GM23338 (cell line): ENCODE results near the gene FBLN2. TPM values are rescaled to one million over a fixed set of nuclear protein-coding genes. Genes with fewer than 3 reads are reported as not detected.

Experiments used
- ATAC-seq: fragments of 200-7000 bp; cut with Tn5 transposase; 3 replicates; pipeline ENCODE4 v1.9.1; 2020
- DNase-seq: peaks from one replicate; pipeline ENCODE4 v3.0.0-alpha.2; 2015; ENCODE audit warnings: low spot score
- H2AFZ ChIP-seq: fragments of 200-600 bp; sonication (generic); 2 replicates; pipeline ENCODE4 v1.8.0; 2016; ENCODE audit warnings: antibody characterized with exemption, mild to moderate bottlenecking, moderate library complexity
- H3F3A ChIP-seq: fragments of 200-600 bp; sonication (generic); replicated peaks from 2 replicates; pipeline ENCODE4 v1.8.0; 2017; ENCODE audit warnings: antibody characterized with exemption, mixed run types, low read depth
- H3K27ac ChIP-seq: fragments of 200-600 bp; sonication (generic); 2 replicates; pipeline ENCODE4 v1.6.1; 2016; ENCODE audit warnings: low read depth
- H3K27me3 ChIP-seq: fragments of 200-600 bp; sonication (generic); 2 replicates; pipeline ENCODE4 v1.8.0; 2016; ENCODE audit warnings: mild to moderate bottlenecking, mixed run types, moderate library complexity; ENCODE audit not compliant: insufficient read depth
- H3K36me3 ChIP-seq: fragments of 200-600 bp; sonication (generic); 2 replicates; pipeline ENCODE4 v1.8.0; 2016; ENCODE audit warnings: mild to moderate bottlenecking; ENCODE audit not compliant: insufficient read depth
- H3K4me1 ChIP-seq: fragments of 200-600 bp; sonication (generic); 2 replicates; pipeline ENCODE4 v1.8.0; 2016; ENCODE audit warnings: mild to moderate bottlenecking, moderate library complexity; ENCODE audit not compliant: insufficient read depth
- H3K4me2 ChIP-seq: fragments of 200-600 bp; sonication (generic); 2 replicates; pipeline ENCODE4 v1.7.1; 2017; ENCODE audit warnings: mixed run types
- H3K4me3 ChIP-seq: fragments of 200-600 bp; sonication (generic); 2 replicates; pipeline ENCODE4 v1.6.1; 2016; ENCODE audit warnings: mixed run types
- H3K79me2 ChIP-seq: fragments of 200-600 bp; sonication (generic); replicated peaks from 2 replicates; pipeline ENCODE4 v1.8.0; 2017; ENCODE audit warnings: mild to moderate bottlenecking; ENCODE audit not compliant: insufficient read depth
- H3K9me2 ChIP-seq: fragments of 200-600 bp; sonication (generic); 2 replicates; pipeline ENCODE4 v1.8.0; 2017; ENCODE audit not compliant: insufficient read depth
- H4K20me1 ChIP-seq: fragments of 200-600 bp; sonication (generic); replicated peaks from 2 replicates; pipeline ENCODE4 v1.8.0; 2017; ENCODE audit warnings: mild to moderate bottlenecking; ENCODE audit not compliant: insufficient read depth
- H3K27ac Mint-ChIP-seq: 2 replicates; pipeline ENCODE4 v1.8.0; 2020; ENCODE audit warnings: inconsistent platforms, mild to moderate bottlenecking, moderate library complexity, mixed read lengths
- H3K27me3 Mint-ChIP-seq: 3 replicates; pipeline ENCODE4 v1.8.0; 2022; ENCODE audit warnings: low read depth, mild to moderate bottlenecking, moderate library complexity, mixed read lengths, inconsistent platforms; ENCODE audit not compliant: insufficient read depth, poor library complexity
- H3K36me3 Mint-ChIP-seq: 3 replicates; pipeline ENCODE4 v1.8.0; 2021; ENCODE audit warnings: low read depth, mild to moderate bottlenecking, inconsistent platforms, moderate library complexity, mixed read lengths
- H3K4me1 Mint-ChIP-seq: 3 replicates; pipeline ENCODE4 v1.8.0; 2020; ENCODE audit warnings: mild to moderate bottlenecking, inconsistent platforms, mixed read lengths
- H3K4me3 Mint-ChIP-seq: 3 replicates; pipeline ENCODE4 v1.8.0; 2021; ENCODE audit warnings: moderate library complexity, mild to moderate bottlenecking, inconsistent platforms, mixed read lengths
- H3K9me3 Mint-ChIP-seq: 3 replicates; pipeline ENCODE4 v1.8.0; 2020; ENCODE audit warnings: moderate library complexity, mild to moderate bottlenecking, inconsistent platforms, mixed read lengths
- CREB1 ChIP-seq: fragments of 250-450 bp; sonication (Bioruptor Pico); IDR thresholded peaks from 2 replicates; pipeline ENCODE4 v1.5.0; 2020; ENCODE audit warnings: low read depth, mild to moderate bottlenecking, moderate library complexity
- EZH2 ChIP-seq: fragments of 200-600 bp; sonication (generic); IDR thresholded peaks from one replicate; pipeline ENCODE4 v1.8.0; 2017; ENCODE audit warnings: antibody characterized with exemption, mild to moderate bottlenecking, low read depth; ENCODE audit not compliant: unreplicated experiment
- EZH2phosphoT487 ChIP-seq: fragments of 200-600 bp; sonication (generic); IDR thresholded peaks from one replicate; pipeline ENCODE4 v1.8.1; 2018; ENCODE audit warnings: antibody characterized with exemption; ENCODE audit not compliant: unreplicated experiment
- JUNB ChIP-seq: IDR thresholded peaks from one replicate; pipeline ENCODE4 v1.6.1; 2016; ENCODE audit warnings: antibody characterized with exemption; ENCODE audit not compliant: unreplicated experiment
- NANOG ChIP-seq: IDR thresholded peaks from 2 replicates; pipeline ENCODE4 v1.6.1; 2016; ENCODE audit warnings: antibody characterized with exemption, borderline replicate concordance
- POLR2AphosphoS5 ChIP-seq: IDR thresholded peaks from 2 replicates; pipeline ENCODE4 v1.6.1; 2016; ENCODE audit warnings: antibody characterized with exemption, low read depth
- STAT1 ChIP-seq: IDR thresholded peaks from one replicate; pipeline ENCODE4 v1.6.1; 2016; ENCODE audit warnings: antibody characterized with exemption; ENCODE audit not compliant: unreplicated experiment
- ZNF114 ChIP-seq: fragments of 250-450 bp; sonication (Bioruptor Pico); IDR thresholded peaks from 2 replicates; pipeline ENCODE4 v1.5.0; 2020; ENCODE audit warnings: mild to moderate bottlenecking, moderate library complexity
- ZNF331 ChIP-seq: fragments of 250-450 bp; sonication (Bioruptor Pico); IDR thresholded peaks from 2 replicates; pipeline ENCODE4 v1.5.0; 2020; ENCODE audit warnings: low read depth, mild to moderate bottlenecking, moderate library complexity
- polyA plus RNA-seq: library from polyadenylated mRNA; unstranded; fragments of >200 nt; fragmentation: Nextera tagmentation; extraction: Ambion mirVana; gene quantifications from 2 replicates; pipeline ENCODE4 v1.2.1, GENCODE V29; 2016
- total RNA-seq: library from RNA; depleted of rRNA; stranded (reverse); fragments of >200 nt; shearing (Covaris generic); gene quantifications from 2 replicates; pipeline ENCODE4 v1.2.3, GENCODE V29; 2014
- TF ChIP-seq, protein P1 (sequence below), 2 experiments: fragments of 200-600 bp in 1 of 2; sonication (generic) in 1 of 2; conservative IDR thresholded peaks; 2 replicates each; pipeline versions ENCODE4 v1.5.1 to v1.6.1; 2016 to 2017; ENCODE audit warnings: antibody characterized with exemption in 2 of 2, low read depth in 2 of 2, mild to moderate bottlenecking in 2 of 2, moderate library complexity in 1 of 2
- TF ChIP-seq, protein P2 (sequence below): fragments of 250-450 bp; sonication (Bioruptor Pico); IDR thresholded peaks from 2 replicates; pipeline ENCODE4 v1.5.0; 2020; ENCODE audit warnings: mild to moderate bottlenecking, moderate library complexity
- TF ChIP-seq, protein P3 (sequence below): IDR thresholded peaks from 2 replicates; pipeline ENCODE4 v1.6.1; 2016; ENCODE audit warnings: antibody characterized with exemption
- TF ChIP-seq, protein P4 (sequence below): IDR thresholded peaks from one replicate; pipeline ENCODE4 v1.6.1; 2018; ENCODE audit warnings: antibody characterized with exemption; ENCODE audit not compliant: unreplicated experiment

FBLN2 gene
- total and polyA plus RNA-seq, 2 experiments from 2014 or later, result 18.8 to 26.8 TPM

DNA sequence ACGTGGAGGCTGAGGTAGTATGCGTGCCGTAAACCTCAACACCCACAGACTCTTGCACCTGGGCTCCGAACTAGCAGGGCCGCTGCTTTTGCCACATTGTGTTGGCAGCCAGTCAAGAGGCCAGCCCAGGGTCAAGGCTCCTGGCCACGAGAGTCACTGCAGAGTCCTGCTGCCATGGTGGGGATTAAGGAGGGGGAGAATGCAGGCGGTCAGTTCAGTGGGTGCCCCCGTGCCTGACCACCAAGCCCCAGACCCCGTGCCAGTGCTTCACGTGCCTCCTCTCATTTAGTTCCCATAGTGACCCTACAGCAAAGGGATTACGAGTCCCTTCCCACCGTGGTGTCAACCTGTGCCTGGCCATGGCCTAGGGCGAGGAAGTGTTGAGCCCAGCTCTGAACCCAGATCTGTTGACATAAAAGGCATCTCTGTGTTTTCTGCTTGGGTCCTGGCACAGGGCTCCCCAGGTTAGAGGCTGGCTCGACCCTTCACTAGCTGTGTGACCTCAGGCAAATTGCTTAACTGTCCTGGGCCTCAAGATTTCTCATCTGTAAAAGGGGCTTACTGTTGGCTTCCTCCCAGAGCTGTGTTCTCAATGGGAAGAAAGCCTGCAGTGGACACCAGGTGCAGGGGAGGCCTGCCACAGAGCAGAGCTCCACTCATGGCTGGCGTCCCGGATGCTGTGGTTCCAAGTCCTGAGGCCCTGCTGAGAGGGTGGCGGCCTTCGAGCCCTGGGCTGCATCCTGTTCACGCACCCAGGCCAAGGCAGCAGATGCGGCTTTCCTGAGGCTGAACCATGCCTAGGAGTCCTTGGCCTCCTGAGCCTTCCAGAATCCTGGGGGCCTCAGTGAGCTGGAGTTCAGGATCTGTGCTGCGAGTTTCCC is 32.8 kb downstream of the FBLN2 start:
- Histone ChIP-seq H3K9me2 (no peaks in the 10 kb centered on the region), H3F3A (no peaks in the 10 kb centered on the region), H4K20me1 (peaks cover 2% of the 10 kb centered on the region; the same call in 1 of the 2 replicates), H3K27me3 (no peaks in the 10 kb centered on the region), H3K27ac (no peak overlapping the region), H3K4me3 (no peak overlapping the region), H3K4me2 (no peak overlapping the region), H3K79me2 (no peaks in the 10 kb centered on the region), H3K4me1 (peaks cover 5% of the 10 kb centered on the region), H3K36me3 (no peaks in the 10 kb centered on the region), H2AFZ (no peak overlapping the region)
- H3K36me3 Mint-ChIP-seq, result no peaks in the 10 kb centered on the region
- peaks cover 6% of the 10 kb centered on the region; the same call in 2 of the 3 replicates for H3K4me1 Mint-ChIP-seq
- peaks cover 9% of the 10 kb centered on the region for H3K27me3 Mint-ChIP-seq
- DNase-seq (no peak), ATAC-seq (no peak)
- H3K4me3 Mint-ChIP-seq, result no peak overlapping the region
- TF ChIP-seq, protein P1, sequence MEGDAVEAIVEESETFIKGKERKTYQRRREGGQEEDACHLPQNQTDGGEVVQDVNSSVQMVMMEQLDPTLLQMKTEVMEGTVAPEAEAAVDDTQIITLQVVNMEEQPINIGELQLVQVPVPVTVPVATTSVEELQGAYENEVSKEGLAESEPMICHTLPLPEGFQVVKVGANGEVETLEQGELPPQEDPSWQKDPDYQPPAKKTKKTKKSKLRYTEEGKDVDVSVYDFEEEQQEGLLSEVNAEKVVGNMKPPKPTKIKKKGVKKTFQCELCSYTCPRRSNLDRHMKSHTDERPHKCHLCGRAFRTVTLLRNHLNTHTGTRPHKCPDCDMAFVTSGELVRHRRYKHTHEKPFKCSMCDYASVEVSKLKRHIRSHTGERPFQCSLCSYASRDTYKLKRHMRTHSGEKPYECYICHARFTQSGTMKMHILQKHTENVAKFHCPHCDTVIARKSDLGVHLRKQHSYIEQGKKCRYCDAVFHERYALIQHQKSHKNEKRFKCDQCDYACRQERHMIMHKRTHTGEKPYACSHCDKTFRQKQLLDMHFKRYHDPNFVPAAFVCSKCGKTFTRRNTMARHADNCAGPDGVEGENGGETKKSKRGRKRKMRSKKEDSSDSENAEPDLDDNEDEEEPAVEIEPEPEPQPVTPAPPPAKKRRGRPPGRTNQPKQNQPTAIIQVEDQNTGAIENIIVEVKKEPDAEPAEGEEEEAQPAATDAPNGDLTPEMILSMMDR (conservative IDR thresholded peaks at IDR 0.05; ENCODE audit: low read depth in 2 of 2), result no peak
- TF ChIP-seq STAT1 (no peak), EZH2phosphoT487 (no peak), ZNF331 (no peak), NANOG (no peak), CREB1 (no peak), POLR2AphosphoS5 (no peak), ZNF114 (CRISPR knock-in tag) (no peak), JUNB (no peak), EZH2 (no peak)
- TF ChIP-seq, protein P2, sequence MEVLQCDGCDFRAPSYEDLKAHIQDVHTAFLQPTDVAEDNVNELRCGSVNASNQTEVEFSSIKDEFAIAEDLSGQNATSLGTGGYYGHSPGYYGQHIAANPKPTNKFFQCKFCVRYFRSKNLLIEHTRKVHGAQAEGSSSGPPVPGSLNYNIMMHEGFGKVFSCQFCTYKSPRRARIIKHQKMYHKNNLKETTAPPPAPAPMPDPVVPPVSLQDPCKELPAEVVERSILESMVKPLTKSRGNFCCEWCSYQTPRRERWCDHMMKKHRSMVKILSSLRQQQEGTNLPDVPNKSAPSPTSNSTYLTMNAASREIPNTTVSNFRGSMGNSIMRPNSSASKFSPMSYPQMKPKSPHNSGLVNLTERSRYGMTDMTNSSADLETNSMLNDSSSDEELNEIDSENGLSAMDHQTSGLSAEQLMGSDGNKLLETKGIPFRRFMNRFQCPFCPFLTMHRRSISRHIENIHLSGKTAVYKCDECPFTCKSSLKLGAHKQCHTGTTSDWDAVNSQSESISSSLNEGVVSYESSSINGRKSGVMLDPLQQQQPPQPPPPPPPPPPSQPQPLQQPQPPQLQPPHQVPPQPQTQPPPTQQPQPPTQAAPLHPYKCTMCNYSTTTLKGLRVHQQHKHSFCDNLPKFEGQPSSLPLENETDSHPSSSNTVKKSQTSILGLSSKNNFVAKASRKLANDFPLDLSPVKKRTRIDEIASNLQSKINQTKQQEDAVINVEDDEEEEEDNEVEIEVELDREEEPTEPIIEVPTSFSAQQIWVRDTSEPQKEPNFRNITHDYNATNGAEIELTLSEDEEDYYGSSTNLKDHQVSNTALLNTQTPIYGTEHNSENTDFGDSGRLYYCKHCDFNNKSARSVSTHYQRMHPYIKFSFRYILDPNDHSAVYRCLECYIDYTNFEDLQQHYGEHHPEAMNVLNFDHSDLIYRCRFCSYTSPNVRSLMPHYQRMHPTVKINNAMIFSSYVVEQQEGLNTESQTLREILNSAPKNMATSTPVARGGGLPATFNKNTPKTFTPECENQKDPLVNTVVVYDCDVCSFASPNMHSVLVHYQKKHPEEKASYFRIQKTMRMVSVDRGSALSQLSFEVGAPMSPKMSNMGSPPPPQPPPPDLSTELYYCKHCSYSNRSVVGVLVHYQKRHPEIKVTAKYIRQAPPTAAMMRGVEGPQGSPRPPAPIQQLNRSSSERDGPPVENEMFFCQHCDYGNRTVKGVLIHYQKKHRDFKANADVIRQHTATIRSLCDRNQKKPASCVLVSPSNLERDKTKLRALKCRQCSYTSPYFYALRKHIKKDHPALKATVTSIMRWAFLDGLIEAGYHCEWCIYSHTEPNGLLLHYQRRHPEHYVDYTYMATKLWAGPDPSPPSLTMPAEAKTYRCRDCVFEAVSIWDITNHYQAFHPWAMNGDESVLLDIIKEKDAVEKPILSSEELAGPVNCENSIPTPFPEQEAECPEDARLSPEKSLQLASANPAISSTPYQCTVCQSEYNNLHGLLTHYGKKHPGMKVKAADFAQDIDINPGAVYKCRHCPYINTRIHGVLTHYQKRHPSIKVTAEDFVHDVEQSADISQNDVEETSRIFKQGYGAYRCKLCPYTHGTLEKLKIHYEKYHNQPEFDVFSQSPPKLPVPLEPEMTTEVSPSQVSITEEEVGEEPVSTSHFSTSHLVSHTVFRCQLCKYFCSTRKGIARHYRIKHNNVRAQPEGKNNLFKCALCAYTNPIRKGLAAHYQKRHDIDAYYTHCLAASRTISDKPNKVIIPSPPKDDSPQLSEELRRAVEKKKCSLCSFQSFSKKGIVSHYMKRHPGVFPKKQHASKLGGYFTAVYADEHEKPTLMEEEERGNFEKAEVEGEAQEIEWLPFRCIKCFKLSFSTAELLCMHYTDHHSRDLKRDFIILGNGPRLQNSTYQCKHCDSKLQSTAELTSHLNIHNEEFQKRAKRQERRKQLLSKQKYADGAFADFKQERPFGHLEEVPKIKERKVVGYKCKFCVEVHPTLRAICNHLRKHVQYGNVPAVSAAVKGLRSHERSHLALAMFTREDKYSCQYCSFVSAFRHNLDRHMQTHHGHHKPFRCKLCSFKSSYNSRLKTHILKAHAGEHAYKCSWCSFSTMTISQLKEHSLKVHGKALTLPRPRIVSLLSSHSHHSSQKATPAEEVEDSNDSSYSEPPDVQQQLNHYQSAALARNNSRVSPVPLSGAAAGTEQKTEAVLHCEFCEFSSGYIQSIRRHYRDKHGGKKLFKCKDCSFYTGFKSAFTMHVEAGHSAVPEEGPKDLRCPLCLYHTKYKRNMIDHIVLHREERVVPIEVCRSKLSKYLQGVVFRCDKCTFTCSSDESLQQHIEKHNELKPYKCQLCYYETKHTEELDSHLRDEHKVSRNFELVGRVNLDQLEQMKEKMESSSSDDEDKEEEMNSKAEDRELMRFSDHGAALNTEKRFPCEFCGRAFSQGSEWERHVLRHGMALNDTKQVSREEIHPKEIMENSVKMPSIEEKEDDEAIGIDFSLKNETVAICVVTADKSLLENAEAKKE (CRISPR knock-in tag), result no peak
- TF ChIP-seq, protein P3, sequence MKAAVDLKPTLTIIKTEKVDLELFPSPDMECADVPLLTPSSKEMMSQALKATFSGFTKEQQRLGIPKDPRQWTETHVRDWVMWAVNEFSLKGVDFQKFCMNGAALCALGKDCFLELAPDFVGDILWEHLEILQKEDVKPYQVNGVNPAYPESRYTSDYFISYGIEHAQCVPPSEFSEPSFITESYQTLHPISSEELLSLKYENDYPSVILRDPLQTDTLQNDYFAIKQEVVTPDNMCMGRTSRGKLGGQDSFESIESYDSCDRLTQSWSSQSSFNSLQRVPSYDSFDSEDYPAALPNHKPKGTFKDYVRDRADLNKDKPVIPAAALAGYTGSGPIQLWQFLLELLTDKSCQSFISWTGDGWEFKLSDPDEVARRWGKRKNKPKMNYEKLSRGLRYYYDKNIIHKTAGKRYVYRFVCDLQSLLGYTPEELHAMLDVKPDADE, result no peak
- TF ChIP-seq, protein P4, sequence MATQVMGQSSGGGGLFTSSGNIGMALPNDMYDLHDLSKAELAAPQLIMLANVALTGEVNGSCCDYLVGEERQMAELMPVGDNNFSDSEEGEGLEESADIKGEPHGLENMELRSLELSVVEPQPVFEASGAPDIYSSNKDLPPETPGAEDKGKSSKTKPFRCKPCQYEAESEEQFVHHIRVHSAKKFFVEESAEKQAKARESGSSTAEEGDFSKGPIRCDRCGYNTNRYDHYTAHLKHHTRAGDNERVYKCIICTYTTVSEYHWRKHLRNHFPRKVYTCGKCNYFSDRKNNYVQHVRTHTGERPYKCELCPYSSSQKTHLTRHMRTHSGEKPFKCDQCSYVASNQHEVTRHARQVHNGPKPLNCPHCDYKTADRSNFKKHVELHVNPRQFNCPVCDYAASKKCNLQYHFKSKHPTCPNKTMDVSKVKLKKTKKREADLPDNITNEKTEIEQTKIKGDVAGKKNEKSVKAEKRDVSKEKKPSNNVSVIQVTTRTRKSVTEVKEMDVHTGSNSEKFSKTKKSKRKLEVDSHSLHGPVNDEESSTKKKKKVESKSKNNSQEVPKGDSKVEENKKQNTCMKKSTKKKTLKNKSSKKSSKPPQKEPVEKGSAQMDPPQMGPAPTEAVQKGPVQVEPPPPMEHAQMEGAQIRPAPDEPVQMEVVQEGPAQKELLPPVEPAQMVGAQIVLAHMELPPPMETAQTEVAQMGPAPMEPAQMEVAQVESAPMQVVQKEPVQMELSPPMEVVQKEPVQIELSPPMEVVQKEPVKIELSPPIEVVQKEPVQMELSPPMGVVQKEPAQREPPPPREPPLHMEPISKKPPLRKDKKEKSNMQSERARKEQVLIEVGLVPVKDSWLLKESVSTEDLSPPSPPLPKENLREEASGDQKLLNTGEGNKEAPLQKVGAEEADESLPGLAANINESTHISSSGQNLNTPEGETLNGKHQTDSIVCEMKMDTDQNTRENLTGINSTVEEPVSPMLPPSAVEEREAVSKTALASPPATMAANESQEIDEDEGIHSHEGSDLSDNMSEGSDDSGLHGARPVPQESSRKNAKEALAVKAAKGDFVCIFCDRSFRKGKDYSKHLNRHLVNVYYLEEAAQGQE, result no peak
- no peak overlapping the region for H3K27ac Mint-ChIP-seq
- H3K9me3 Mint-ChIP-seq, result no peaks in the 10 kb centered on the region
